Fibroblast of mammary gland (primary cell): Measurements from ENCODE around the gene TTLL13.

Source experiments
- DNase-seq: peaks from one replicate; pipeline ENCODE4 v3.0.0-alpha.2; 2010; ENCODE audit warnings: low read depth
- H3K4me3 ChIP-seq: 2 replicates; pipeline ENCODE4 v1.5.1; 2011; ENCODE audit warnings: low read depth, mild to moderate bottlenecking, low read length, moderate library complexity; ENCODE audit not compliant: control insufficient read depth
- TF ChIP-seq, protein P1 (sequence below): conservative IDR thresholded peaks from 2 replicates; pipeline ENCODE4 v1.5.1; 2011; ENCODE audit warnings: low read depth, low read length, inconsistent platforms; ENCODE audit not compliant: control insufficient read depth, insufficient read depth

Gene TTLL13

GRCh38 chr15:90231028-90232017 is 18.0 kb upstream of the TTLL13 start:
- H3K4me3 ChIP-seq, result no peak overlapping the region
- DNase-seq, result no peak
- TF ChIP-seq, protein P1, sequence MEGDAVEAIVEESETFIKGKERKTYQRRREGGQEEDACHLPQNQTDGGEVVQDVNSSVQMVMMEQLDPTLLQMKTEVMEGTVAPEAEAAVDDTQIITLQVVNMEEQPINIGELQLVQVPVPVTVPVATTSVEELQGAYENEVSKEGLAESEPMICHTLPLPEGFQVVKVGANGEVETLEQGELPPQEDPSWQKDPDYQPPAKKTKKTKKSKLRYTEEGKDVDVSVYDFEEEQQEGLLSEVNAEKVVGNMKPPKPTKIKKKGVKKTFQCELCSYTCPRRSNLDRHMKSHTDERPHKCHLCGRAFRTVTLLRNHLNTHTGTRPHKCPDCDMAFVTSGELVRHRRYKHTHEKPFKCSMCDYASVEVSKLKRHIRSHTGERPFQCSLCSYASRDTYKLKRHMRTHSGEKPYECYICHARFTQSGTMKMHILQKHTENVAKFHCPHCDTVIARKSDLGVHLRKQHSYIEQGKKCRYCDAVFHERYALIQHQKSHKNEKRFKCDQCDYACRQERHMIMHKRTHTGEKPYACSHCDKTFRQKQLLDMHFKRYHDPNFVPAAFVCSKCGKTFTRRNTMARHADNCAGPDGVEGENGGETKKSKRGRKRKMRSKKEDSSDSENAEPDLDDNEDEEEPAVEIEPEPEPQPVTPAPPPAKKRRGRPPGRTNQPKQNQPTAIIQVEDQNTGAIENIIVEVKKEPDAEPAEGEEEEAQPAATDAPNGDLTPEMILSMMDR, result no peak

DNA sequence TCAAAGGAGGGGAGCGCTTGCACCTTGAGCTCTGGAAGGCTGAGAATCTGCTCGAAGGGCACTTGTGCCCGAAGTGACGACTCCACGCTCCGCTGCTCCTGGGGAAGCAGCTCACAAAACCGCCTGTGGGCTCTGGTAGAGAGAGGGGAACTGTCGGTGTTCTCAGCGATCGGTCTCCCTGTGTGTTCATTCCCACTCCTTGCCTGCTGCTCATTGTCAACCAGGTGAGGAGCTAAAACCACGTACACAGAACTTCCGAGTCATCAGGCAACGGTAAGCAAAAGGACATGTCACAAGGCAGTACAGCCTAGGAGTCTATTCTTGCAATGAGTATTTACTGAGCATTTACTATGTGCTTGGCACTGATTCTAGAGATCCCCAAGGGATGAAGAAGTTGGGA is 17.2 kb upstream of the TTLL13 start:
- no peak overlapping the region for H3K4me3 ChIP-seq
- DNase-seq, result peak; percentile 15
- TF ChIP-seq, protein P1, result no peak

GRCh38 chr15:90232941-90233386 is 16.4 kb upstream of the TTLL13 start:
- TF ChIP-seq, protein P1, result peak; percentile 47
- H3K4me3 ChIP-seq, result peak overlapping the region; percentile 72
- peak; percentile 33 for DNase-seq

DNA sequence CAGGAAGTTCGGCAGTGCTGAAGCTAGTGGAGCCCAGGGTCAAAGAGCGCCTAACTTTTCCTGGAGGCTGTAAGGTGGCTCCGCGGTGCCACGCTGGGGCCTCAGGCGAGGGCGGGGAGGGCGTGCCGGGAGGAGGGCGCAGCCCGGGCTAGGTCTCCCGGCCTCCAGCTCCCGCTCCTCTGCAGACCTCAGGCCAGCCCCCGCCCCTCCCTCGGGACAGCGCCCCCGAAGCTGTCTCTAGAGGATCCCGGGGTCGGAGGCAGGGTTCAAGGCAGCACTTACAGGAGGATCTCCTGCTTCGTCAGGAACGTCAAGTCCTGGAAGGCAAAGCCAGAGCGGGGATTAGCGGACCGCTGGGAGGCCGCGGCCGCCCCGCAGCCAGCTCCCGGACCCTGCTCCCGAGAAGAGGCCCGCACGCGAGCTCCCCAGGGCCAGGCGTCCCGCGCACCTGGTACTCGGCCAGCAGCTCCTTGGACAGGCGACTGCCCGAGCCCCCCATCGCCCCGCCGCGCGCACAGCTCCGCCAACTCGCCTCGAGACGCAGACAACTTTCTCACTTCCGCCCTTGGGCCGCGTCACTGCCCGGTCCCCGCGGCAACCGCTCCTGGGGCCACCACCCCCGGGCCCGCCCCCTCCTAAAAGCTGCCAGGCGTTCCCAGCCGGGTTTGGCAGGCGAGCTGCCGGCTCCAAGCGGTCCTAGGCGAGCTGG is 15.8 kb upstream of the TTLL13 start, which contains the start of gene CIB1:
Gene CIB1 (minus strand): TSS at position 555 of the 709 bp plus-strand sequence. CDS start 56 bp downstream, at position 499.
- peak within 1 kb of the TSS; percentile 72 for H3K4me3 ChIP-seq
- TF ChIP-seq, protein P1, result no peak
- DNase-seq, result peak; percentile 94

- peak within 1 kb of the TSS; percentile 72 for H3K4me3 ChIP-seq
- TF ChIP-seq, protein P1, result no peak
- peak; percentile 17 for DNase-seq
Measured at GRCh38 chr15:90234096-90234988, 15.0 kb upstream of the TTLL13 start, which contains the start of gene GDPGP1. Gene GDPGP1 (plus strand): TSS chr15:90234209. CDS start chr15:90240909, 6,700 bp downstream.

DNA sequence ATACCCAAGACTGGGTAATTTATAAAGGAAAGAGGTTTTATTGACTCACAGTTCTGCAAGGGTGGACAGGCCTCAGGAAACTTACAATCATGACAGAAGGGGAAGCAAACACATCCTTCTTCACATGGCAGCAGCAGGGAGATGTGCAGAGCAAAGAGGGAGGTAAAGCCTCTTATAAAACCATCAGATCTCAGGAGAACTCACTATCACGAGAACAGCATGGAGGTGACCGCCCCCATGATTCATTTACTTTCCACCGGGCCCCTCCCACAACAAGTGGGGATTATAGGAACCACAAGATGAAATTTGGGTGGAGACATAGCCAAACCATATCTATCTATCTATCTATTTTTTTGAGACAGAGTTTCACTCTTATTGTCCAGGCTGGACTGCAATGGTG is 10.0 kb upstream of the TTLL13 start:
- no peak for DNase-seq
- H3K4me3 ChIP-seq, result no peak overlapping the region
- TF ChIP-seq, protein P1, result no peak
